MM.1S (cell line): ENCODE results near the gene DDIT3.

Source experiments
- DNase-seq: peaks from one replicate; pipeline ENCODE4 v3.0.0-alpha.2; 2015
- H2AFZ ChIP-seq: fragments of 300-600 bp; sonication (generic); 2 replicates; pipeline ENCODE4 v1.6.0; 2016; ENCODE audit warnings: antibody characterized with exemption, low read length
- H3F3A ChIP-seq: fragments of 300-600 bp; sonication (generic); 2 replicates; pipeline ENCODE4 v1.6.1; 2016; ENCODE audit warnings: mild to moderate bottlenecking, antibody characterized with exemption, low read length, moderate library complexity, mixed read lengths; ENCODE audit not compliant: insufficient read depth
- H3K27ac ChIP-seq: fragments of 300-600 bp; sonication (generic); 2 replicates; pipeline ENCODE4 v1.5.1; 2016; ENCODE audit warnings: mild to moderate bottlenecking, low read length
- H3K27me3 ChIP-seq: fragments of 300-600 bp; sonication (generic); replicated peaks from 2 replicates; pipeline ENCODE4 v1.6.0; 2016; ENCODE audit warnings: low read length; ENCODE audit not compliant: insufficient read depth
- H3K36me3 ChIP-seq: fragments of 300-600 bp; sonication (generic); replicated peaks from 2 replicates; pipeline ENCODE4 v1.6.1; 2016; ENCODE audit warnings: mild to moderate bottlenecking, low read length, mixed read lengths; ENCODE audit not compliant: insufficient read depth
- H3K4me1 ChIP-seq: fragments of 300-600 bp; sonication (generic); 2 replicates; pipeline ENCODE4 v1.6.1; 2016; ENCODE audit warnings: low read length, mixed read lengths
- H3K4me2 ChIP-seq: fragments of 300-600 bp; sonication (generic); 2 replicates; pipeline ENCODE4 v1.6.0; 2016; ENCODE audit warnings: low read depth, low read length
- H3K4me3 ChIP-seq: fragments of 300-600 bp; sonication (generic); 2 replicates; pipeline ENCODE4 v1.5.1; 2016; ENCODE audit warnings: low read length, mixed read lengths
- H3K79me2 ChIP-seq: fragments of 300-600 bp; sonication (generic); 2 replicates; pipeline ENCODE4 v1.6.1; 2016; ENCODE audit warnings: mixed run types, low read length, mixed read lengths
- H3K9ac ChIP-seq: fragments of 300-600 bp; sonication (generic); 2 replicates; pipeline ENCODE4 v1.6.1; 2016; ENCODE audit warnings: low read length, mixed read lengths
- H3K9me2 ChIP-seq: fragments of 300-600 bp; sonication (generic); replicated peaks from 2 replicates; pipeline ENCODE4 v1.6.1; 2016; ENCODE audit warnings: mild to moderate bottlenecking, low read length, mixed read lengths; ENCODE audit not compliant: insufficient read depth
- H3K9me3 ChIP-seq: fragments of 300-600 bp; sonication (generic); replicated peaks from 2 replicates; pipeline ENCODE4 v1.6.1; 2016; ENCODE audit warnings: mild to moderate bottlenecking, low read length, mixed read lengths; ENCODE audit not compliant: insufficient read depth
- H4K20me1 ChIP-seq: fragments of 300-600 bp; sonication (generic); 2 replicates; pipeline ENCODE4 v1.6.1; 2016; ENCODE audit warnings: mild to moderate bottlenecking, low read length, moderate library complexity, mixed read lengths; ENCODE audit not compliant: insufficient read depth
- EZH2 ChIP-seq: fragments of 300-600 bp; sonication (generic); optimal IDR thresholded peaks from 2 replicates; pipeline ENCODE3; 2017; ENCODE audit warnings: low read depth, mild to moderate bottlenecking, antibody characterized with exemption, low read length, mixed read lengths
- EZH2phosphoT487 ChIP-seq: fragments of 300-600 bp; sonication (generic); IDR thresholded peaks from 2 replicates; pipeline ENCODE4 v1.6.1; 2018; ENCODE audit warnings: antibody characterized with exemption, low read length
- TF ChIP-seq, protein P1 (sequence below): fragments of 300-600 bp; sonication (generic); IDR thresholded peaks from 2 replicates; pipeline ENCODE4 v1.5.1; 2016; ENCODE audit warnings: antibody characterized with exemption, low read length, mixed read lengths

DDIT3 gene

DNA sequence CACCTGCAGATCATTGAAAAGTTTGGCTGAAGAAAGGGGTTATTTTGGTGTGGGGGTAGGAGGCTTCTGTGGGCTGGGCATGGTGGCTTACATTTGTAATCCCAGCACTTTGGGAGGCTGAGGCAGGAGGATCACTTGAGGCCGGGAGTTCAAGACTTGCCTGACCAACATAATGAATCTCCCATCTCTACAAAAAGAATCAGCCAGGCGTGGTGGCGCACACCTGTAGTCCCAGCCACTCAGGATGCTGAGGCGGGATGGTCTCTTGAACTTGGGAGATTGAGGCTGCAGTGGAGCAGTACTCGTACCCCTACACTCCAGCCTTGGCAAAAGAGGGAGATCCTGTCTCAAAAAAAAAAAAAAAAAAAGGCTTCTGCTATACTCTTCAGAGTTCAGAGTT, 7.0 kb downstream of the DDIT3 start:
- H3F3A ChIP-seq, result peaks cover 30% of the 10 kb centered on the region

DNA sequence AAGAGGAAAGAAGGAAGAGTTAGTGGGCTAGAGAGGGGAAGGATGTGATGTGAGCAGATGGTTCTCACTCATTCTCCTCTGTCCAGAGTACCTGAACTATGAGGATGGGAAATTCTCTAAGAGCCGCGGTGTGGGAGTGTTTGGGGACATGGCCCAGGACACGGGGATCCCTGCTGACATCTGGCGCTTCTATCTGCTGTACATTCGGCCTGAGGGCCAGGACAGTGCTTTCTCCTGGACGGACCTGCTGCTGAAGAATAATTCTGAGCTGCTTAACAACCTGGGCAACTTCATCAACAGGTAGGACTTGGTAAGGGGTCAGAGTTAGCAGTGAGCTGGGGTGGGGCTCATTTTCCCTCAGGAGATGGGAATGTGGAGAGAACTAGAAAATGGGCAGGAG, 7.6 kb downstream of the DDIT3 start:
- no peak for DNase-seq

More for the DNA sequence above, 7.0 kb downstream of the DDIT3 start:
- Histone ChIP-seq H3K4me2 (no peak overlapping the region), H3K9me3 (no peaks in the 10 kb centered on the region), H3K4me3 (no peak overlapping the region), H2AFZ (no peak overlapping the region), H3K4me1 (peaks cover 3% of the 10 kb centered on the region), H3K27ac (no peak overlapping the region), H3K27me3 (no peaks in the 10 kb centered on the region), H3K9ac (no peak overlapping the region), H4K20me1 (no peaks in the 10 kb centered on the region), H3K79me2 (peaks cover 29% of the 10 kb centered on the region), H3K36me3 (peaks cover 24% of the 10 kb centered on the region), H3K9me2 (no peaks in the 10 kb centered on the region)
- TF ChIP-seq, protein P1, sequence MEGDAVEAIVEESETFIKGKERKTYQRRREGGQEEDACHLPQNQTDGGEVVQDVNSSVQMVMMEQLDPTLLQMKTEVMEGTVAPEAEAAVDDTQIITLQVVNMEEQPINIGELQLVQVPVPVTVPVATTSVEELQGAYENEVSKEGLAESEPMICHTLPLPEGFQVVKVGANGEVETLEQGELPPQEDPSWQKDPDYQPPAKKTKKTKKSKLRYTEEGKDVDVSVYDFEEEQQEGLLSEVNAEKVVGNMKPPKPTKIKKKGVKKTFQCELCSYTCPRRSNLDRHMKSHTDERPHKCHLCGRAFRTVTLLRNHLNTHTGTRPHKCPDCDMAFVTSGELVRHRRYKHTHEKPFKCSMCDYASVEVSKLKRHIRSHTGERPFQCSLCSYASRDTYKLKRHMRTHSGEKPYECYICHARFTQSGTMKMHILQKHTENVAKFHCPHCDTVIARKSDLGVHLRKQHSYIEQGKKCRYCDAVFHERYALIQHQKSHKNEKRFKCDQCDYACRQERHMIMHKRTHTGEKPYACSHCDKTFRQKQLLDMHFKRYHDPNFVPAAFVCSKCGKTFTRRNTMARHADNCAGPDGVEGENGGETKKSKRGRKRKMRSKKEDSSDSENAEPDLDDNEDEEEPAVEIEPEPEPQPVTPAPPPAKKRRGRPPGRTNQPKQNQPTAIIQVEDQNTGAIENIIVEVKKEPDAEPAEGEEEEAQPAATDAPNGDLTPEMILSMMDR, result no peak
- DNase-seq, result no peak

DNA sequence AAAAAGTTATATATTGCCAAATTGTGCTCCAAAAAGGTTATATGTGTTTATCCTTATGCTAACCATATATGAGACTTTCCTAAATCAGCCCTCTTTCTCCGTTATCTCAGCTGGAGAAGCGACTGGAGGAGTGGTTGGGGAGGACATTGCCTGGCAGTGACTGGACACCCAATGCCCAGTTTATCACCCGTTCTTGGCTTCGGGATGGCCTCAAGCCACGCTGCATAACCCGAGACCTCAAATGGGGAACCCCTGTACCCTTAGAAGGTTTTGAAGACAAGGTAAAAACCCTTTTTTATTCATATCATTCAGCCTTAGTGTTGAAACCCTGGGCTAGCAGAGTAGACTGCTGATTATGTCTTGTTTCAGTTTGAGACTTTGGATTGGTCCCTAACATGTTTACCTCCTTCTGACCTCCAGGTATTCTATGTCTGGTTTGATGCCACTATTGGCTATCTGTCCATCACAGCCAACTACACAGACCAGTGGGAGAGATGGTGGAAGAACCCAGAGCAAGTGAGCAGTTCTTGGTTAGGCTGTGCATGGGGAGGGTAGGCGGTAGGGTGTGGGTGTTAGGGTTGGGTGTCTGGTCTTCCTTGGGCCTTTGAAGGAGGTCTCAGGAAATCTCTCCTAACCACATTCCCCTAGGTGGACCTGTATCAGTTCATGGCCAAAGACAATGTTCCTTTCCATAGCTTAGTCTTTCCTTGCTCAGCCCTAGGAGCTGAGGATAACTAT, 8.6 kb downstream of the DDIT3 start:
- H3K9me3 ChIP-seq, result no peaks in the 10 kb centered on the region
- no peaks in the 10 kb centered on the region for H3K9me2 ChIP-seq
- H3K79me2 ChIP-seq, result peaks cover 14% of the 10 kb centered on the region
- H4K20me1 ChIP-seq, result no peaks in the 10 kb centered on the region
- no peaks in the 10 kb centered on the region for H3K4me1 ChIP-seq
- no peak overlapping the region for H3K4me3 ChIP-seq
- DNase-seq, result no peak
- no peaks in the 10 kb centered on the region for H3K27me3 ChIP-seq
- H3K9ac ChIP-seq, result no peak overlapping the region
- peaks cover 19% of the 10 kb centered on the region for H3K36me3 ChIP-seq
- TF ChIP-seq, protein P1, result no peak
- TF ChIP-seq EZH2phosphoT487 (no peak), EZH2 (no peak)
- H2AFZ ChIP-seq, result no peak overlapping the region
- no peak overlapping the region for H3K4me2 ChIP-seq
- peaks cover 28% of the 10 kb centered on the region for H3F3A ChIP-seq
- no peak overlapping the region for H3K27ac ChIP-seq

More for the DNA sequence above, 7.6 kb downstream of the DDIT3 start:
- Histone ChIP-seq H4K20me1 (no peaks in the 10 kb centered on the region), H3K27ac (no peak overlapping the region), H3K4me1 (no peaks in the 10 kb centered on the region), H3K4me2 (no peak overlapping the region), H3K27me3 (no peaks in the 10 kb centered on the region), H3K9me3 (no peaks in the 10 kb centered on the region), H3K9ac (no peak overlapping the region), H2AFZ (no peak overlapping the region), H3K9me2 (no peaks in the 10 kb centered on the region), H3K4me3 (no peak overlapping the region), H3K79me2 (peaks cover 23% of the 10 kb centered on the region), H3K36me3 (peaks cover 24% of the 10 kb centered on the region), H3F3A (peaks cover 30% of the 10 kb centered on the region)
- TF ChIP-seq EZH2, result no peak
- TF ChIP-seq EZH2phosphoT487, result no peak
- TF ChIP-seq, protein P1, result no peak
